Measurements from ENCODE around the gene LUC7L3.
"Not testable (repeated sequence)": the region's sequence is repeated elsewhere in the genome, so short reads cannot be mapped to it uniquely, and the experiment has no call there.

Gene LUC7L3

GRCh38 chr17:50676065-50676975 is 43.1 kb upstream of the LUC7L3 start:
- no peak for TF ChIP-seq CTCF (IDR thresholded peaks at IDR 0.05; ENCODE audit: control extremely low read depth, extremely low read depth, low read depth, missing control alignments)
- ChIA-PET POLR2A (no interaction called here), CTCF (no interaction called here)
- no peak for DNase-seq (ENCODE audit: extremely low spot score)

- POLR2A ChIA-PET: no interaction called here
- CTCF ChIA-PET: no interaction called here
- DNase-seq (ENCODE audit: extremely low spot score): no peak
- TF ChIP-seq CTCF (IDR thresholded peaks at IDR 0.05; ENCODE audit: control extremely low read depth, extremely low read depth, low read depth, missing control alignments): no peak
Observed at GRCh38 chr17:50677851-50678375, 41.5 kb upstream of the LUC7L3 start.

- DNase-seq (ENCODE audit: extremely low spot score): no peak
- ChIA-PET POLR2A (no interaction called here), CTCF (no interaction called here)
- no peak for TF ChIP-seq CTCF (IDR thresholded peaks at IDR 0.05; ENCODE audit: control extremely low read depth, extremely low read depth, low read depth, missing control alignments)
Observed at GRCh38 chr17:50679008-50679544, 40.3 kb upstream of the LUC7L3 start.

GRCh38 chr17:50680126-50680525 is 39.3 kb upstream of the LUC7L3 start:
- TF ChIP-seq CTCF (IDR thresholded peaks at IDR 0.05; ENCODE audit: control extremely low read depth, extremely low read depth, low read depth, missing control alignments): no peak
- CTCF ChIA-PET: interaction anchor here (0.9 to 1.1 kb wide), 2 partner anchors 12 to 19 kb away, joined by 3 read pairs; no protein-coding TSS in a partner anchor
- POLR2A ChIA-PET: no interaction called here

GRCh38 chr17:50680543-50681262 is 38.7 kb upstream of the LUC7L3 start:
- CTCF ChIA-PET: interaction anchor here (0.9 to 1.6 kb wide), 4 partner anchors 11 to 134 kb away, joined by 3 read pairs; partner anchors contain the start of gene SPATA20
- POLR2A ChIA-PET; DNase-seq (ENCODE audit: extremely low spot score): not testable (repeated sequence)

More at GRCh38 chr17:50680126-50680525, 39.3 kb upstream of the LUC7L3 start:
- no peak for DNase-seq (ENCODE audit: extremely low spot score)

- TF ChIP-seq CTCF (IDR thresholded peaks at IDR 0.05; ENCODE audit: control extremely low read depth, extremely low read depth, low read depth, missing control alignments): no peak
- ChIA-PET POLR2A (no interaction called here), CTCF (interaction anchor here (1.4 to 1.6 kb wide), 2 partner anchors 14 to 135 kb away, joined by 3 read pairs; partner anchors contain the start of gene SPATA20)
- no peak for DNase-seq (ENCODE audit: extremely low spot score)
Observed at GRCh38 chr17:50681263-50682200, 37.9 kb upstream of the LUC7L3 start.
